Measurements from ENCODE around the gene TRMT11. TPM values are rescaled to one million over a fixed set of nuclear protein-coding genes. Genes with fewer than 3 reads are reported as not detected.
"Not testable (repeated sequence)": the region's sequence is repeated elsewhere in the genome, so short reads cannot be mapped to it uniquely, and the experiment has no call there.

The TRMT11 gene
- total RNA-seq, 1 experiment from 2014 or later: 28.3 TPM

GRCh38 chr6:125963817-125964216, 22.5 kb upstream of the TRMT11 start:
- Histone ChIP-seq H3K27me3 (replicated peaks) (no peaks in the 10 kb centered on the region), H3K4me3 (no peak overlapping the region), H3K27ac (no peak overlapping the region), H3K9me3 (replicated peaks) (no peaks in the 10 kb centered on the region), H3K4me1 (replicated peaks) (no peaks in the 10 kb centered on the region), H3K36me3 (no peaks in the 10 kb centered on the region)
- no peak for DNase-seq (ENCODE audit: low read depth in 1 of 2, low spot score in 2 of 2)

GRCh38 chr6:125966569-125966968, 19.8 kb upstream of the TRMT11 start:
- H3K9me3 ChIP-seq (replicated peaks): no peaks in the 10 kb centered on the region
- H3K4me3 ChIP-seq: no peak overlapping the region
- no peaks in the 10 kb centered on the region for H3K27me3 ChIP-seq (replicated peaks)
- no peak for DNase-seq (ENCODE audit: low read depth in 1 of 2, low spot score in 2 of 2)
- no peaks in the 10 kb centered on the region for H3K4me1 ChIP-seq (replicated peaks)
- H3K36me3 ChIP-seq: no peaks in the 10 kb centered on the region
- no peak overlapping the region for H3K27ac ChIP-seq

GRCh38 chr6:125968493-125968892, 17.8 kb upstream of the TRMT11 start:
- Histone ChIP-seq H3K4me1 (replicated peaks) (no peaks in the 10 kb centered on the region), H3K4me3 (no peak overlapping the region), H3K36me3 (no peaks in the 10 kb centered on the region)

GRCh38 chr6:125970760-125971159, 15.6 kb upstream of the TRMT11 start:
- no peak for DNase-seq (ENCODE audit: low read depth in 1 of 2, low spot score in 2 of 2)
- Histone ChIP-seq H3K4me3 (no peak overlapping the region), H3K27me3 (replicated peaks) (no peaks in the 10 kb centered on the region), H3K36me3 (no peaks in the 10 kb centered on the region), H3K4me1 (replicated peaks) (no peaks in the 10 kb centered on the region), H3K27ac (no peak overlapping the region), H3K9me3 (replicated peaks) (no peaks in the 10 kb centered on the region)

More at GRCh38 chr6:125968493-125968892, 17.8 kb upstream of the TRMT11 start:
- Histone ChIP-seq H3K9me3 (replicated peaks) (no peaks in the 10 kb centered on the region), H3K27me3 (replicated peaks) (no peaks in the 10 kb centered on the region), H3K27ac (no peak overlapping the region)
- no peak for DNase-seq (ENCODE audit: low read depth in 1 of 2, low spot score in 2 of 2)

- not testable (repeated sequence) for H3K4me1 ChIP-seq (replicated peaks); DNase-seq (ENCODE audit: low read depth in 1 of 2, low spot score in 2 of 2); H3K36me3 ChIP-seq; H3K9me3 ChIP-seq (replicated peaks); H3K27ac ChIP-seq; H3K4me3 ChIP-seq; H3K27me3 ChIP-seq (replicated peaks)
Observed at GRCh38 chr6:125972478-125972877, 13.9 kb upstream of the TRMT11 start.

GRCh38 chr6:125974214-125974866, 12.0 kb upstream of the TRMT11 start:
- H3K36me3 ChIP-seq: no peaks in the 10 kb centered on the region
- H3K9me3 ChIP-seq (replicated peaks): no peaks in the 10 kb centered on the region
- H3K27me3 ChIP-seq (replicated peaks): no peaks in the 10 kb centered on the region
- no peak overlapping the region for H3K4me3 ChIP-seq
- H3K4me1 ChIP-seq (replicated peaks): no peaks in the 10 kb centered on the region
- DNase-seq (ENCODE audit: low read depth in 1 of 2, low spot score in 2 of 2): peak in 1 of 2 experiments; percentile 44
- no peak overlapping the region for H3K27ac ChIP-seq

- Histone ChIP-seq H3K9me3 (replicated peaks) (no peaks in the 10 kb centered on the region), H3K4me3 (no peak overlapping the region), H3K4me1 (replicated peaks) (peaks cover 15% of the 10 kb centered on the region), H3K36me3 (no peaks in the 10 kb centered on the region), H3K27ac (no peak overlapping the region), H3K27me3 (replicated peaks) (no peaks in the 10 kb centered on the region)
- no peak for DNase-seq (ENCODE audit: low read depth in 1 of 2, low spot score in 2 of 2)
Observed at GRCh38 chr6:125979101-125979500, 7.2 kb upstream of the TRMT11 start.

GRCh38 chr6:125981571-125982185, 4.7 kb upstream of the TRMT11 start:
- DNase-seq (ENCODE audit: low read depth in 1 of 2, low spot score in 2 of 2): no peak
- H3K27ac ChIP-seq: no peak overlapping the region

GRCh38 chr6:125983246-125983945, 2.9 kb upstream of the TRMT11 start:
- peak in 1 of 2 experiments; percentile 75 for DNase-seq (ENCODE audit: low read depth in 1 of 2, low spot score in 2 of 2)
- 0 out of 2 replicates have a peak, but pooled peaks cover 3% of the 10 kb centered on the region for H3K36me3 ChIP-seq
- no peaks in the 10 kb centered on the region for H3K27me3 ChIP-seq (replicated peaks)
- H3K27ac ChIP-seq: peak overlapping the region; percentile 80
- H3K4me3 ChIP-seq: no peak overlapping the region
- H3K9me3 ChIP-seq (replicated peaks): no peaks in the 10 kb centered on the region
- peaks cover 33% of the 10 kb centered on the region for H3K4me1 ChIP-seq (replicated peaks)

More at GRCh38 chr6:125981571-125982185, 4.7 kb upstream of the TRMT11 start:
- Histone ChIP-seq H3K4me3 (no peak overlapping the region), H3K36me3 (0 out of 2 replicates have a peak, but pooled peaks cover 3% of the 10 kb centered on the region), H3K27me3 (replicated peaks) (no peaks in the 10 kb centered on the region), H3K4me1 (replicated peaks) (peaks cover 28% of the 10 kb centered on the region), H3K9me3 (replicated peaks) (no peaks in the 10 kb centered on the region)

- Histone ChIP-seq H3K27me3 (replicated peaks) (no peaks in the 10 kb centered on the region), H3K27ac (no peak overlapping the region), H3K4me1 (replicated peaks) (peaks cover 33% of the 10 kb centered on the region), H3K9me3 (replicated peaks) (no peaks in the 10 kb centered on the region), H3K4me3 (no peak overlapping the region), H3K36me3 (0 out of 2 replicates have a peak, but pooled peaks cover 3% of the 10 kb centered on the region)
- no peak for DNase-seq (ENCODE audit: low read depth in 1 of 2, low spot score in 2 of 2)
Observed at GRCh38 chr6:125984311-125984710, 2.0 kb upstream of the TRMT11 start.

GRCh38 chr6:125985522-125985921, 818 bp upstream of the TRMT11 start:
- Histone ChIP-seq H3K36me3 (0 out of 2 replicates have a peak, but pooled peaks cover 3% of the 10 kb centered on the region), H3K4me3 (peak overlapping the region; percentile 63), H3K27me3 (replicated peaks) (no peaks in the 10 kb centered on the region), H3K4me1 (replicated peaks) (peaks cover 33% of the 10 kb centered on the region), H3K27ac (peak overlapping the region; percentile 20), H3K9me3 (replicated peaks) (no peaks in the 10 kb centered on the region)
- DNase-seq (ENCODE audit: low read depth in 1 of 2, low spot score in 2 of 2): no peak

GRCh38 chr6:125985979-125986300, 400 bp upstream of the TRMT11 start:
- H3K27ac ChIP-seq: peak overlapping the region; percentile 20
- H3K4me3 ChIP-seq: peak overlapping the region; percentile 63
- 0 out of 2 replicates have a peak, but pooled peaks cover 3% of the 10 kb centered on the region for H3K36me3 ChIP-seq
- H3K4me1 ChIP-seq (replicated peaks): peaks cover 33% of the 10 kb centered on the region
- H3K9me3 ChIP-seq (replicated peaks): no peaks in the 10 kb centered on the region
- DNase-seq (ENCODE audit: low read depth in 1 of 2, low spot score in 2 of 2): no peak
- no peaks in the 10 kb centered on the region for H3K27me3 ChIP-seq (replicated peaks)

- Histone ChIP-seq H3K9me3 (replicated peaks) (no peaks in the 10 kb centered on the region), H3K36me3 (0 out of 2 replicates have a peak, but pooled peaks cover 3% of the 10 kb centered on the region), H3K4me3 (peak overlapping the region; percentile 63), H3K27me3 (replicated peaks) (no peaks in the 10 kb centered on the region), H3K4me1 (replicated peaks) (peaks cover 33% of the 10 kb centered on the region), H3K27ac (no peak overlapping the region)
- no peak for DNase-seq (ENCODE audit: low read depth in 1 of 2, low spot score in 2 of 2)
Observed at GRCh38 chr6:125987026-125987617, 782 bp downstream of the TRMT11 start.

- Histone ChIP-seq H3K9me3 (replicated peaks) (no peaks in the 10 kb centered on the region), H3K27ac (no peak overlapping the region), H3K4me3 (no peak overlapping the region), H3K36me3 (0 out of 2 replicates have a peak, but pooled peaks cover 3% of the 10 kb centered on the region), H3K27me3 (replicated peaks) (no peaks in the 10 kb centered on the region), H3K4me1 (replicated peaks) (peaks cover 26% of the 10 kb centered on the region)
- DNase-seq (ENCODE audit: low read depth in 1 of 2, low spot score in 2 of 2): no peak
Observed at GRCh38 chr6:125988280-125988679, 1.9 kb downstream of the TRMT11 start.

All from SJSA1 (cell line).